ENCODE data around the gene C10orf88. TPM values are rescaled to one million over a fixed set of nuclear protein-coding genes. Genes with fewer than 3 reads are reported as not detected.

Gene C10orf88
- polyA plus RNA-seq, 3 donors: 2.2 to 2.9 (median 2.7) TPM

GRCh38 chr10:122915700-122916099 lies 38.3 kb downstream of the C10orf88 start:
- Mint-ChIP-seq H3K36me3 (no peaks in the 10 kb centered on the region), H3K9me3 (peaks cover 0 to 8% (median 3%) of the 10 kb centered on the region in 7 donors)

GRCh38 chr10:122911889-122912484 lies 42.0 kb downstream of the C10orf88 start:
- H2AFZ ChIP-seq (ENCODE audit: insufficient read depth, low read depth, low read length, poor library complexity, severe bottlenecking): no peak overlapping the region
- H3K36me3 ChIP-seq (replicated peaks in 1 of 2; ENCODE audit: control insufficient read depth in 1 of 2, insufficient read depth in 2 of 2, low read length in 2 of 2): no peaks in the 10 kb centered on the region
- no peak overlapping the region for H3K27ac Mint-ChIP-seq
- no peak overlapping the region for H3K4me2 ChIP-seq (replicated peaks; ENCODE audit: extremely low read depth, low read length, poor library complexity, severe bottlenecking)
- H3K9me3 ChIP-seq (replicated peaks in 1 of 2; ENCODE audit: control insufficient read depth in 1 of 2, insufficient read depth in 1 of 2, low read length in 2 of 2): no peaks in the 10 kb centered on the region
- H4K20me1 ChIP-seq (ENCODE audit: insufficient read depth, low read length): no peaks in the 10 kb centered on the region
- H3K4me1 Mint-ChIP-seq: no peaks in the 10 kb centered on the region
- H3K4me1 ChIP-seq (ENCODE audit: control insufficient read depth in 1 of 2, insufficient read depth in 2 of 2, low read length in 2 of 2): no peaks in the 10 kb centered on the region
- no peak overlapping the region for H3K27ac ChIP-seq (ENCODE audit: low read depth in 1 of 2, low read length in 2 of 2)
- intact Hi-C loops (cut with micrococcal nuclease): no loop called here
- TF ChIP-seq CTCF (IDR thresholded peaks at IDR 0.05): no peak
- no peak overlapping the region for H3K4me3 ChIP-seq (replicated peaks in 1 of 3; ENCODE audit: low read depth in 2 of 3, low read length in 3 of 3)
- no peaks in the 10 kb centered on the region for H3K36me3 Mint-ChIP-seq
- no peak overlapping the region for H3K4me3 Mint-ChIP-seq
- H3K27me3 Mint-ChIP-seq (ENCODE audit: low read depth in 3 of 3): peaks cover 0 to 8% (median 3%) of the 10 kb centered on the region in 3 donors
- no peak overlapping the region for H3K9ac ChIP-seq (ENCODE audit: insufficient read depth, low read length, poor library complexity, severe bottlenecking)
- no peaks in the 10 kb centered on the region for H3K27me3 ChIP-seq (ENCODE audit: control insufficient read depth in 2 of 2, insufficient read depth in 2 of 2, low read length in 2 of 2)
- no peaks in the 10 kb centered on the region for H3K79me2 ChIP-seq (ENCODE audit: insufficient read depth, low read length)
- H3K9me3 Mint-ChIP-seq: peaks cover under 1 to 11% (median 6%) of the 10 kb centered on the region in 7 donors
- DNase-seq: no peak
- WGBS (ENCODE audit: insufficient coverage): 19% methylated on average over 3 of the region's 5 CpGs

More at GRCh38 chr10:122915700-122916099, 38.3 kb downstream of the C10orf88 start:
- Histone ChIP-seq H3K36me3 (replicated peaks in 1 of 2; ENCODE audit: control insufficient read depth in 1 of 2, insufficient read depth in 2 of 2, low read length in 2 of 2) (no peaks in the 10 kb centered on the region), H3K27me3 (ENCODE audit: control insufficient read depth in 2 of 2, insufficient read depth in 2 of 2, low read length in 2 of 2) (no peaks in the 10 kb centered on the region), H3K27ac (ENCODE audit: low read depth in 1 of 2, low read length in 2 of 2) (no peak overlapping the region), H3K9ac (ENCODE audit: insufficient read depth, low read length, poor library complexity, severe bottlenecking) (no peak overlapping the region), H3K4me2 (replicated peaks; ENCODE audit: extremely low read depth, low read length, poor library complexity, severe bottlenecking) (no peak overlapping the region), H3K4me3 (replicated peaks in 1 of 3; ENCODE audit: low read depth in 2 of 3, low read length in 3 of 3) (no peak overlapping the region), H2AFZ (ENCODE audit: insufficient read depth, low read depth, low read length, poor library complexity, severe bottlenecking) (no peak overlapping the region), H3K4me1 (ENCODE audit: control insufficient read depth in 1 of 2, insufficient read depth in 2 of 2, low read length in 2 of 2) (no peaks in the 10 kb centered on the region), H3K9me3 (replicated peaks in 1 of 2; ENCODE audit: control insufficient read depth in 1 of 2, insufficient read depth in 1 of 2, low read length in 2 of 2) (no peaks in the 10 kb centered on the region), H4K20me1 (ENCODE audit: insufficient read depth, low read length) (no peaks in the 10 kb centered on the region), H3K79me2 (ENCODE audit: insufficient read depth, low read length) (no peaks in the 10 kb centered on the region)
- H3K27ac Mint-ChIP-seq: peak overlapping the region in 2 of 7 donors; percentile 24 to 38
- peaks cover 0 to 7% (median 3%) of the 10 kb centered on the region in 3 donors for H3K27me3 Mint-ChIP-seq (ENCODE audit: low read depth in 3 of 3)
- no peak for DNase-seq
- H3K4me1 Mint-ChIP-seq: no peaks in the 10 kb centered on the region
- H3K4me3 Mint-ChIP-seq: no peak overlapping the region
- intact Hi-C loops (cut with micrococcal nuclease): no loop called here
- WGBS (ENCODE audit: insufficient coverage): 100% methylated on average over 1 of the region's 2 CpGs
- no peak for TF ChIP-seq CTCF (IDR thresholded peaks at IDR 0.05)
